ENCODE results near the gene FGGY.

The FGGY gene

DNA sequence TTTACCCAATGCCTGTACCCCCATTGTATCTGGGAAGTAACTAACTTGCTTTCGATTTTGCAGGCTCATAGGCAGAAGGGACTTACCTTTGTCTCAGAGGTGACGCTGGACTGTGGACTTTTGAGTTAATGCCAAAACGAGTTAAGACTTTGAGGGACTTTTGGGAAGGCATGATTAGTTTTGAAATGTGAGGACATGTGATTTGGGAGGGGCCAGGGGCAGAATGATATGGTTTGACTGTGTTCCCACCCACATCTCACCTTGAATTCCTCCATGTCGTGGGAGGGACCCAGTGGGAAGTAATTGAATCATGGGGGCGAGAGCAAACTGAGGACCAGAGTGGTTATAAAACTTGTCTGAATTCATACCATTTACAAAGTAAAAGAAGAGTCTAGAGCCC is 440.7 kb downstream of the FGGY start:
- Histone ChIP-seq H3K9me3 (ENCODE audit: control insufficient read depth in 1 of 2, low read length in 2 of 2) (peaks cover 3 to 9% of the 10 kb centered on the region in 2 donors), H3K4me3 (ENCODE audit: low read depth in 1 of 2, low read length in 2 of 2) (no peak overlapping the region), H3K9ac (ENCODE audit: low read depth in 1 of 2, low read length in 2 of 2) (no peak overlapping the region), H3K36me3 (ENCODE audit: control insufficient read depth in 1 of 2, insufficient read depth in 2 of 2, low read length in 2 of 2) (peaks cover 0 to 2% of the 10 kb centered on the region in 2 donors), H3K27me3 (ENCODE audit: control insufficient read depth in 1 of 2, insufficient read depth in 2 of 2, low read length in 2 of 2) (no peaks in the 10 kb centered on the region), H3K27ac (ENCODE audit: low read depth, low read length) (no peak overlapping the region), H3K4me1 (ENCODE audit: control insufficient read depth in 1 of 2, insufficient read depth in 2 of 2, low read length in 2 of 2) (peaks cover 7 to 10% of the 10 kb centered on the region in 2 donors)

DNA sequence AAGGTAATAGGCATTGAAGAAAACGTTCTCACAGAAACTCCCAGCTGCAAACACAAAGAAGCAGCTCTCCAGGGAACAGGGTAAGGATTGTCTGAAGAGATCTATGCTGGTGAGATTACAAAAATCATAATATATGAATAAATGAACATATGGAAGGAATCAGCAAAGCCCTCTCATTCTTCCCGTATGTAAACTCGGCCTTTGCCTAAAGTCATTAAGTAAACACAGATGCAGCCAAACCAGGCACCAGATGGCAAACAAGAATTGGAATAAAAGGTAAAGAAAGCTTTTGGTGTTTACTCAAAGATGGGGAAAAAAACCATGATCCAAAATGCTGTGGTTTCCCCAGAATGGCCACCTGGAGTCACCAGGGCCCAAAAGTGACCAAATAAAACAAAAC is 441.3 kb downstream of the FGGY start:
- no peaks in the 10 kb centered on the region for H3K27me3 ChIP-seq (ENCODE audit: control insufficient read depth in 1 of 2, insufficient read depth in 2 of 2, low read length in 2 of 2)
- H3K27ac ChIP-seq (ENCODE audit: low read depth, low read length): no peak overlapping the region
- peaks cover 3 to 9% of the 10 kb centered on the region in 2 donors for H3K9me3 ChIP-seq (ENCODE audit: control insufficient read depth in 1 of 2, low read length in 2 of 2)
- no peak overlapping the region for H3K9ac ChIP-seq (ENCODE audit: low read depth in 1 of 2, low read length in 2 of 2)
- H3K4me3 ChIP-seq (ENCODE audit: low read depth in 1 of 2, low read length in 2 of 2): no peak overlapping the region
- peaks cover 0 to 2% of the 10 kb centered on the region in 2 donors for H3K36me3 ChIP-seq (ENCODE audit: control insufficient read depth in 1 of 2, insufficient read depth in 2 of 2, low read length in 2 of 2)
- H3K4me1 ChIP-seq (ENCODE audit: control insufficient read depth in 1 of 2, insufficient read depth in 2 of 2, low read length in 2 of 2): peaks cover 5 to 10% of the 10 kb centered on the region in 2 donors

DNA sequence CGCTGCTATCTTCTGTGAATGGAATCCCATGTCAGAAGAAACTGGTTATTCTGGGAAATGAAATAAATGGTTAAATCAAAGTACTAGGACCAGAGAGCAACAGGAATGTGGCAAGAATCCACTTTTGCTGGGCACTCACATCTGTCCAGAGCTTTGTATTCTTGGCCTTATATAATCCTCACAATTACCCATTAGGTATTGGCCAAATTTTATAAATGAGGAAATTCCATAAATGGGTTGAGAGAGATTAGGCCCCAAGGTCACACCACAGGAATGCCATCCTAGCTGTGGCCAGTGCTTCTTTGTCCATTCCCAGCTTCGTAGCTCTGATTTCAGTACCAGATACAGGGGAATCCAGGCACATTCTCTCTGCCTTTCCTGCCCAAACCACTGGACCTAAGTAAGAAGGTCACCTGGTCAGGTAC is 441.7 kb downstream of the FGGY start:
- Histone ChIP-seq H3K9ac (ENCODE audit: low read depth in 1 of 2, low read length in 2 of 2) (no peak overlapping the region), H3K27ac (ENCODE audit: low read depth, low read length) (no peak overlapping the region), H3K9me3 (ENCODE audit: control insufficient read depth in 1 of 2, low read length in 2 of 2) (peaks cover 3 to 9% of the 10 kb centered on the region in 2 donors), H3K27me3 (ENCODE audit: control insufficient read depth in 1 of 2, insufficient read depth in 2 of 2, low read length in 2 of 2) (no peaks in the 10 kb centered on the region), H3K36me3 (ENCODE audit: control insufficient read depth in 1 of 2, insufficient read depth in 2 of 2, low read length in 2 of 2) (peaks cover 0 to 2% of the 10 kb centered on the region in 2 donors), H3K4me3 (ENCODE audit: low read depth in 1 of 2, low read length in 2 of 2) (no peak overlapping the region), H3K4me1 (ENCODE audit: control insufficient read depth in 1 of 2, insufficient read depth in 2 of 2, low read length in 2 of 2) (peaks cover 5 to 10% of the 10 kb centered on the region in 2 donors)

DNA sequence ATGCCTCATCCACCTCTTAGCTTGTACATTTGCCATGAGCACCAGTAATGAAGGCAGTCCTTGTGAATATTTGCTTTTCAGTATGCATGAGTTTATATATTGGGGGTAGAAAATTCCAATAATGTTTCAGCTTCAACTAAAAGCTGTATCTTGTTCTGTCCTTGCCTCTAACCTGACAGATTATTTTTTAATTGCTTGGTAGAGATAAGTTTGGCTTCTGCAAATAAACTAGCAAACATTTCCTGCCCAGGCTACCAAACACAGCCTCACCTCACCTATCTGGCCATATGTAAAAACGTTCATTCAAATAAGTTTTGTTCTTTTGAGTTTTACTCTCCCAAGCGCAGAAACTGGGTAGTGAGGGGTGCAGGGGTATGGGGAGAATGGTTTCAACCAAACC is 442.2 kb downstream of the FGGY start:
- Histone ChIP-seq H3K9ac (ENCODE audit: low read depth in 1 of 2, low read length in 2 of 2) (no peak overlapping the region), H3K4me1 (ENCODE audit: control insufficient read depth in 1 of 2, insufficient read depth in 2 of 2, low read length in 2 of 2) (peaks cover 5 to 10% of the 10 kb centered on the region in 2 donors), H3K36me3 (ENCODE audit: control insufficient read depth in 1 of 2, insufficient read depth in 2 of 2, low read length in 2 of 2) (peaks cover 0 to 2% of the 10 kb centered on the region in 2 donors), H3K9me3 (ENCODE audit: control insufficient read depth in 1 of 2, low read length in 2 of 2) (peaks cover 3 to 9% of the 10 kb centered on the region in 2 donors), H3K27ac (ENCODE audit: low read depth, low read length) (no peak overlapping the region), H3K27me3 (ENCODE audit: control insufficient read depth in 1 of 2, insufficient read depth in 2 of 2, low read length in 2 of 2) (no peaks in the 10 kb centered on the region), H3K4me3 (ENCODE audit: low read depth in 1 of 2, low read length in 2 of 2) (no peak overlapping the region)

DNA sequence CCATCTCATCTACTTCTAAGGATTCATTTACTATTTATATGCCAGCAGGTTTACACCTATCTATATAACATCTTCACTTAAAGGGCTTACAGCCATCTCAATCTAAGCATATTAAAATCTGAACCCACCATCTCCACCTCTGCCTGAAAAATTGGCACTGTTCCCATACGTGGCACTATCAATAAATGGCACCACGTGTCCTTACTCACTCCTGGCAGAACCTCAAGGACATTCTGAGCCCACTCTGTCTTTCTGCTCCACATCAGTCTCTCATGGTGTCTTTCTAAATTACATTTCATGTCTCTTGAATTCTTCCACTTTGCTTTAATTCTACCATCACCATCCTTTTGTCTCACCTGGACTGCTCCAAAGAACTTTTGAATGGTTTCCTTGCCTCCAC is 445.6 kb downstream of the FGGY start:
- no peak overlapping the region for H3K4me3 ChIP-seq (ENCODE audit: low read depth in 1 of 2, low read length in 2 of 2)
- H3K9me3 ChIP-seq (ENCODE audit: control insufficient read depth in 1 of 2, low read length in 2 of 2): no peaks in the 10 kb centered on the region
- no peak overlapping the region for H3K27ac ChIP-seq (ENCODE audit: low read depth, low read length)
- H3K36me3 ChIP-seq (ENCODE audit: control insufficient read depth in 1 of 2, insufficient read depth in 2 of 2, low read length in 2 of 2): no peaks in the 10 kb centered on the region
- no peaks in the 10 kb centered on the region for H3K27me3 ChIP-seq (ENCODE audit: control insufficient read depth in 1 of 2, insufficient read depth in 2 of 2, low read length in 2 of 2)
- H3K4me1 ChIP-seq (ENCODE audit: control insufficient read depth in 1 of 2, insufficient read depth in 2 of 2, low read length in 2 of 2): peaks cover 5 to 10% of the 10 kb centered on the region in 2 donors
- no peak overlapping the region for H3K9ac ChIP-seq (ENCODE audit: low read depth in 1 of 2, low read length in 2 of 2)

DNA sequence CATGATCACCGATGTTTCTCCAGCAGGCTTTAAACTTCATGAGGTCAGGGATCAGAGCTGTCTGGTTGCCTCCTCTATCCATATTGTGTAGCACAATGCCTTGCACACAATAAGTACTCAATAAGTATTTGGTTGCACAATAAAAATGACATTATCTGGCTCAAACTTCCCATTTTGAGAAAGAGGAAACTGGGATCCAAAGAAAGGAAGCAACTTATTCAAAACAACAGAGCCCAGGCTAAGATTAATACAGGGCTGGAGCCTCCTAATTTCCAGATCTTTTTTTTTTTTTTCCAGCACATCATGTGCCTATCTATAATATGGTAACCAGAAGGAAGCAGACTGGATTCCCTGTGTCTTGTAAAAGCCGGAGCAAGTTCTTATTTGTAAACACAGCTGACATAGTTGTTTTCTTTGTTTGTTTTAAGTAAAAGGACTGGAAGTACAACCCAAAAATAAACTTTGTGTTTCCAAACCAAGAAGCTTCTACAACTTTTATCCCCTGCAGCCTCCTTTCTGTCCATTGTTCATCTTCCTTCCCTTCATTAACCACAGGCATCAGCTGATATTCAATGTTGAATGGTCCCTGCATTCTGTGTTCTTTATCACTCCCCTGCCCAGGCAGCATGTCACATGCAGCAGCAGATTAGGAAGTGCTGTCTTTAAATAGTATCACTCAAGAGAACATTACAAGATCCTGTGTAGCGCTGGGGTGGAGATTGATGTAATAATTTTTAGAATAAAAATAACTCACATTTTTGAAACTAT is 446.6 kb downstream of the FGGY start:
- Histone ChIP-seq H3K9ac (ENCODE audit: low read depth in 1 of 2, low read length in 2 of 2) (no peak overlapping the region), H3K27me3 (ENCODE audit: control insufficient read depth in 1 of 2, insufficient read depth in 2 of 2, low read length in 2 of 2) (no peaks in the 10 kb centered on the region), H3K9me3 (ENCODE audit: control insufficient read depth in 1 of 2, low read length in 2 of 2) (no peaks in the 10 kb centered on the region), H3K36me3 (ENCODE audit: control insufficient read depth in 1 of 2, insufficient read depth in 2 of 2, low read length in 2 of 2) (no peaks in the 10 kb centered on the region), H3K4me3 (ENCODE audit: low read depth in 1 of 2, low read length in 2 of 2) (no peak overlapping the region), H3K27ac (ENCODE audit: low read depth, low read length) (no peak overlapping the region), H3K4me1 (ENCODE audit: control insufficient read depth in 1 of 2, insufficient read depth in 2 of 2, low read length in 2 of 2) (peaks cover 5 to 6% of the 10 kb centered on the region in 2 donors)

DNA sequence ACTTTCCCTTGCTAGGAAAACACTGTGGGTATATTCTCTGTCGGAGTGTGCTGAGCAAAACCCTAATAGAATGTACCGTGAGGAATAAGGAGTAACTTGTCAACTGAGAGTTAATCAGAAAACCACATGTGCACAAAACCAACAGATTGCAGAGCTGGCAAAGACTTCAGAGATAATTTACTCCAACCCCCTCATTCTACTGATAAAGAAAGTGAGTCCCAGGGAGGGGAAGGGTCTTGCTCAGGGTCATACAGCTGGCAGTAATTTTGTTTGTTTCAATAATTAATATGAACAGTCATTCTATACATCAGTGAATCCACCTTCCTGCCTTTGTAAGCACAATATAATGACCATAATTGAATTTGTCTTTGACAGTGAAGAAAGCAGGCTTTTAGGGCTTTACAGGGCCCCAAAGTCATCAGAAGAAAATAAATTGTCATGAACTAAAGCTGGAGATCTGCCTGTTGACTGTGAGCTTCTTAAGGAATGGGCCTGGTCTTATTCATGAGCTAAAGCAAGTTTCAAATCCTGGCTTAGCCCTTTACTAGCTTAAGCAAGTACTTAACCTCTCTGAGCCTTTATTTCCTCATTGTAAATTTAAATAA is 450.6 kb downstream of the FGGY start:
- Histone ChIP-seq H3K4me1 (ENCODE audit: control insufficient read depth in 1 of 2, insufficient read depth in 2 of 2, low read length in 2 of 2) (peaks cover 0 to 4% of the 10 kb centered on the region in 2 donors), H3K27me3 (ENCODE audit: control insufficient read depth in 1 of 2, insufficient read depth in 2 of 2, low read length in 2 of 2) (no peaks in the 10 kb centered on the region), H3K9me3 (ENCODE audit: control insufficient read depth in 1 of 2, low read length in 2 of 2) (no peaks in the 10 kb centered on the region), H3K4me3 (ENCODE audit: low read depth in 1 of 2, low read length in 2 of 2) (no peak overlapping the region), H3K9ac (ENCODE audit: low read depth in 1 of 2, low read length in 2 of 2) (no peak overlapping the region), H3K36me3 (ENCODE audit: control insufficient read depth in 1 of 2, insufficient read depth in 2 of 2, low read length in 2 of 2) (no peaks in the 10 kb centered on the region), H3K27ac (ENCODE audit: low read depth, low read length) (no peak overlapping the region)

DNA sequence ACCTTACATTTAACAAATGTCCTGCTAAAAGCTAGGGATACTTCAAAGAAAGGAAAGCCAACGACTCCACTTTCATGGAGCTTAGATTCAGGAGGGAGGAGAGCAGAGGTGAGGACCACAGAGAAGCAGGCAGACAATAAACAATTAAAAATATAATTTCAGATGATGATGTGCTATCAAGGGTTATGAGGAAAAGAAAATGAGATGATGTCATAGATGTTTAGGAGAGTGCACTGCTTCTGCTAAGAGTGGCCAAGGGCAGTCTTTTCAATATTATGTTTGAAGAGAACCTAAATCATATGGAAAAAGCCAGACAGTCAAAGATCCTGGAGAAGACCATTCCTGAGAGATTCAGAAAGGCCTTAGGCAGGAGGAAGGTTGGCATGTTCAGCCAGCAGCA is 451.2 kb downstream of the FGGY start:
- Histone ChIP-seq H3K9me3 (ENCODE audit: control insufficient read depth in 1 of 2, low read length in 2 of 2) (no peaks in the 10 kb centered on the region), H3K27me3 (ENCODE audit: control insufficient read depth in 1 of 2, insufficient read depth in 2 of 2, low read length in 2 of 2) (no peaks in the 10 kb centered on the region), H3K4me3 (ENCODE audit: low read depth in 1 of 2, low read length in 2 of 2) (no peak overlapping the region), H3K27ac (ENCODE audit: low read depth, low read length) (no peak overlapping the region), H3K4me1 (ENCODE audit: control insufficient read depth in 1 of 2, insufficient read depth in 2 of 2, low read length in 2 of 2) (peaks cover 0 to 4% of the 10 kb centered on the region in 2 donors), H3K36me3 (ENCODE audit: control insufficient read depth in 1 of 2, insufficient read depth in 2 of 2, low read length in 2 of 2) (no peaks in the 10 kb centered on the region), H3K9ac (ENCODE audit: low read depth in 1 of 2, low read length in 2 of 2) (no peak overlapping the region)

DNA sequence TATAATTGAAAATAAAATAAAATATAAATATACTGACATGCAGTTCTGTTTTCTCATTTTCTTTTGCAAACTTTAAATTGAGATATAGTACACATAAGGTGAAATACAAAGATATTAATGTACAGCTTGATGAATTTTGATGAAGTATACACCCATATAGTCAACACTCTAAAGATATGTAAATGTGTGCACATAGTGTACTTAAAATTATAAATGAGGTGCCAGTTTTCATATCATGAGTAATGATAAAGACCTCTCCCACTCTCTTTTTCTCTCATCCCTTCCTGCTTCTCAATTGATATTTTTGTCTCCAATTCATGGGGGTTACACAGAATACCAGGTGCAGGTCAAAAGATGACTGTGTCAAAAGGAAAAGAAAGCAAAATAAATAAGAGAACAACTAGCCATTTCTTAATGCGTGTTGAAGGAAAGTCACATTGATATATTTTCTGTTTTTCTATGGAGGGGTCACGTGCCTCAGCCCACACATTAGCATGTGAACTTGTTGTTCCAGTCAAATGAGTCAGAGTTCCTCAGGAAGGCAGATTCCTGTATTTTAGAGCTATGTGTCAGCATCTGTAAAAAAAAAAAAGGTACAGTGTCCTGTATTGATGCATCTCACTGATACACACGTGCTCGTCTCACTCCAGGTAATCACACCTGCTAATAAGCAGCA is 453.6 kb downstream of the FGGY start:
- no peak overlapping the region for H3K4me3 ChIP-seq (ENCODE audit: low read depth in 1 of 2, low read length in 2 of 2)
- H3K36me3 ChIP-seq (ENCODE audit: control insufficient read depth in 1 of 2, insufficient read depth in 2 of 2, low read length in 2 of 2): no peaks in the 10 kb centered on the region
- H3K27me3 ChIP-seq (ENCODE audit: control insufficient read depth in 1 of 2, insufficient read depth in 2 of 2, low read length in 2 of 2): no peaks in the 10 kb centered on the region
- peaks cover 0 to 4% of the 10 kb centered on the region in 2 donors for H3K4me1 ChIP-seq (ENCODE audit: control insufficient read depth in 1 of 2, insufficient read depth in 2 of 2, low read length in 2 of 2)
- no peak overlapping the region for H3K9ac ChIP-seq (ENCODE audit: low read depth in 1 of 2, low read length in 2 of 2)
- no peak overlapping the region for H3K27ac ChIP-seq (ENCODE audit: low read depth, low read length)
- no peaks in the 10 kb centered on the region for H3K9me3 ChIP-seq (ENCODE audit: control insufficient read depth in 1 of 2, low read length in 2 of 2)

DNA sequence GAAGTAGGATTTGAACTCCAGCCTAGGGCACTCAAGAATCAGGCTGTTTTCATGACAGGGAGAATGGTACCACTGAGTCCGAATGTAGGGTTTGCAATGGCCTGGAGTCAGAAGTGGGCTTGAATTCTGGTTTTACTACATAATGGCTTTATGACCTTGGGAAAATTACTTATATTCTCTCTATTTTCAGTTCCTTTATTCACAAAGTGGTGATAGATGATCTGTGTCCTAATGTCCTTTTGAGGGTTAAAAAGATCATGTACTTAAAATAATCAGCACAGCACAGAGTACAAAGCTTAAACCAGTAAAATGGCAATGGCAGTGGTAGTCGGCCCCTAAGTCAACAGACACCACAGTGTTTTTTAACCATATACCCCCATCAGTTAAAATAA is 454.1 kb downstream of the FGGY start:
- Histone ChIP-seq H3K9ac (ENCODE audit: low read depth in 1 of 2, low read length in 2 of 2) (no peak overlapping the region), H3K36me3 (ENCODE audit: control insufficient read depth in 1 of 2, insufficient read depth in 2 of 2, low read length in 2 of 2) (no peaks in the 10 kb centered on the region), H3K9me3 (ENCODE audit: control insufficient read depth in 1 of 2, low read length in 2 of 2) (no peaks in the 10 kb centered on the region), H3K27ac (ENCODE audit: low read depth, low read length) (no peak overlapping the region), H3K4me3 (ENCODE audit: low read depth in 1 of 2, low read length in 2 of 2) (no peak overlapping the region), H3K4me1 (ENCODE audit: control insufficient read depth in 1 of 2, insufficient read depth in 2 of 2, low read length in 2 of 2) (peaks cover 0 to 4% of the 10 kb centered on the region in 2 donors), H3K27me3 (ENCODE audit: control insufficient read depth in 1 of 2, insufficient read depth in 2 of 2, low read length in 2 of 2) (no peaks in the 10 kb centered on the region)
